Umbilical cord (tissue), 2 donors: ENCODE results near the gene HMG20B. TPM values are rescaled to one million over a fixed set of nuclear protein-coding genes. Genes with fewer than 3 reads are reported as not detected.
"Not testable (repeated sequence)": the region's sequence is repeated elsewhere in the genome, so short reads cannot be mapped to it uniquely, and the experiment has no call there.

Experiments
- DNase-seq: peaks from one replicate; pipeline ENCODE4 v3.0.0-alpha.2; 2015; ENCODE audit warnings: low spot score
- total RNA-seq: library from RNA; depleted of rRNA; stranded (reverse); fragments of >200 nt; gene quantifications from one replicate; pipeline ENCODE4 v1.2.3, GENCODE V29; 2014; ENCODE audit warnings: low replicate concordance; ENCODE audit not compliant: insufficient read depth

Gene HMG20B
- total RNA-seq, 1 donor from 2014 or later, result 38.5 TPM

GRCh38 chr19:3556423-3556977 lies 16.2 kb upstream of the HMG20B start:
- no peak for DNase-seq

DNA sequence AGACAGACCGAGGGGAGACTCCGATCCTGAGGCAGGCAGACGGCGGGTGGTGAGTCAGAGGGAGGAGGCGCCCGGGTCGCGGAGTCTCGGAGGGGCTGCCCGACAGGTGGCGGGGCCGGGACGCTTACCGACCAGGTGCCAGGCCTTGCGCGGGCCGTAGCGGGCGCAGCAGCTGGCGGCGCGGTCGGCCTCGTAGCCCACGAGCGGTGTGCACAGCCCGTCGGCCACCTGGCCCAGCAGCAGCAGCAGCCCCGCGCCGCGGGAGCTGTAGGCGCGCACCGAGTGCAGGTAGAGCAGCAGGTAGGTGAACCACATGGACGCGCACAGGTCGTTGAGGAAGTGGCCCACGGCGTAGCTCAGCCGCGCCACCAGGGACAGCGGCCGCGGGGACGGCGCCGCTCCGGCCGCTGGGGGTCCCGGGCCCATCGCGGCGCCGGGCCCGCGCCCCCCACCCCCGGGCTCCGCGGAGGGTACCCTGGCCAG lies 15.7 kb upstream of the HMG20B start:
- DNase-seq, result no peak

DNA sequence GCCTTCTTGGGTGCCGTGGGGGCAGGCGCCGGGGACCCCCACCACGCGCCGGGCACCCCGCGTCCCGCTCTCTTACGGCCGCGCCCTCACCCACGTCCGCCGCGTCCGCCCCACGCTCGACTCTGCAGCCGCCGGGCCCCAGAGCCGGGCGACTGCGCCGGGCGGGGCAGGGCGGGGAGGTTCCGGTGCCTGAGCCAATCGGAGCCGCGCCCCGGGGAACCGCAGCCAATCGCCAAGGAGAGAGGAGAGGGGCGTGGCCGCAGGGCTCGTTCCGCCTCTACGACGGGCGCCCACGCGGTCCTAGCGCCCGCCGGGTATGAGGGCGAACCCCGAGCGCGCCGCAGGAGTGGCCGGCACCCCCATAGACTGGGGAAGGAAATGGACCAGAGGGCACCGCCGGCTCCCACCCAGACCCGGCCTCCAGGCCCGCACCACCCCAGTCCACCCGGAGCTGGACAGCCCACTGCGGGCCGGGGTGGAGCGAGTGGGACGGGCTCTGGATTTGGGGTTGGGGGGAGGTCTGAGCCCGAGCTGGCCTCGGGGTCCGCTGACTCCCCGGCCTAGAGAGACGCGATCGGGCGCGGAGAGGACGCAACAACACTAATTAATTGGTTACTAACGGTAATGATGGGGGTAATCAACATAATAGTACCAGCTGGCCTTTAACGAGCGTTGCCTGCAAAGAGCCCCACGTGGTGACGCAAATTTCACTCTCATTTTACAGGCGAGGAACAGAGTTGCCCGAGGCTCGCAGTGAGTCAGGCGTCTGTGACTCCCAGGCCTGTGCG lies 15.1 kb upstream of the HMG20B start, which contains the start of gene MFSD12:
MFSD12 (minus strand) TSS at position 126 of the 788 bp plus-strand sequence. CDS start 183 bp downstream, outside the sequence.
- DNase-seq, result peak; percentile 96

DNA sequence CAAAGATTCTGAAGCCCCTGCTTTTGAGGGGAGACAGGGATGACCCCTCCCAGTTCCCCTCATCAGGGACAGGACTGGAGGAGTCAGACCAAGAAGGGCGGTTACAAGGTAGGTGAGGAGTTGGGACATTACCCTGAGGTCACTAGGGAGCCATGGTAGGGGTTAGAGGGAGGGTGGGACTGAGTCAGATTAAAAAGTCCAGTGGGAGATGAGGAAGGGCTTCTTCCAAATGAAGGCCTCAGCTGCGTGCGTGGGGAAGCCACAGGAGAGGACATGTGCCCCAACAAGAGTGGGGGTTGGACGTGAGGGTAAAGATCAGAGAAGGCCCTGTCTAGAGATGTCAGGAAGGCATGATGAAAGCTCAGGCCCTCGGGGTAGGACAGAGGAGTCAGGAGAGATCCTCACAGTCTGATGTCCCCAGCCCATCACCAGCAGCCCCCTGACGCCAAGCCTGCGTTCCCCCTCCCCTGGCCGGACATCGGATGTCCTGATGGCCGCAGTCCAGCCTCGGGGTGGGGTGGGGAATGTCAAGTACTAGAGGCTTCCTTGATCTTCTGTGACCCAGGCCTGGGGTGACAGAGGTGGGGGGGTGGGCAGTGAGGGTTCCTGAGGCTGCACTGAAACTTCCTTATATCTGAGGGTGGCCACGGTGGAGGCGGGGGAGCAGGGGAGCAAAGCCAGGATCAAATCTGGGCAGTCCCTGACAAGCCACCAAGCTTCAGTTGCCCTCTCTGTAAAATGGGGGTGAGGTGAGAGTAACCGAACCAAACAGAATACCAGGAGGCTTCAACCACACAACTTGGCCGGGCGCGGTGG lies 8.8 kb upstream of the HMG20B start:
- DNase-seq, result no peak

GRCh38 chr19:3565139-3565538 lies 7.6 kb upstream of the HMG20B start:
- no peak for DNase-seq

DNA sequence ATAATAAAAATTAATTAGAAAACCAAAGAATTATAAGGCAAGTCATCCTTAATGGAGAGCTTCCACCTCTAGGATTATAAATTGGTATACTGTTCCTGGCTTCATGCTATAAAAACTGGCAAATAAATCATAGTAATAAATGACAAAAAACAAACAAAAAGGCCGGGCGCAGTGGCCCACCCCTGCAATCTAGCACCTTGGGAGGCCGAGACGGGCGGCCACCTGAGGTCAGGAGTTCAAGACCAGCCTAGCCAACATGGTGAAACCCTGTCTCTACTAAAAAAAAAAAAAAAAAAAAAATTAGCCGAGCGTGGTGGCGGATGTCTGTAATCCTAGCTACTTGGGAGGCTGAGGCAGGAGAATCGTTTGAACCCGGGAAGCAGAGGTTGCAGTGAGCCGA lies 2.7 kb upstream of the HMG20B start:
- DNase-seq, result not testable (repeated sequence)

GRCh38 chr19:3570606-3571011 lies 2.1 kb upstream of the HMG20B start:
- no peak for DNase-seq

GRCh38 chr19:3572132-3572854 lies 451 bp upstream of the HMG20B start:
- DNase-seq, result peak; percentile 100

GRCh38 chr19:3573162-3573857 lies 566 bp downstream of the HMG20B start:
- DNase-seq, result peak; percentile 31

DNA sequence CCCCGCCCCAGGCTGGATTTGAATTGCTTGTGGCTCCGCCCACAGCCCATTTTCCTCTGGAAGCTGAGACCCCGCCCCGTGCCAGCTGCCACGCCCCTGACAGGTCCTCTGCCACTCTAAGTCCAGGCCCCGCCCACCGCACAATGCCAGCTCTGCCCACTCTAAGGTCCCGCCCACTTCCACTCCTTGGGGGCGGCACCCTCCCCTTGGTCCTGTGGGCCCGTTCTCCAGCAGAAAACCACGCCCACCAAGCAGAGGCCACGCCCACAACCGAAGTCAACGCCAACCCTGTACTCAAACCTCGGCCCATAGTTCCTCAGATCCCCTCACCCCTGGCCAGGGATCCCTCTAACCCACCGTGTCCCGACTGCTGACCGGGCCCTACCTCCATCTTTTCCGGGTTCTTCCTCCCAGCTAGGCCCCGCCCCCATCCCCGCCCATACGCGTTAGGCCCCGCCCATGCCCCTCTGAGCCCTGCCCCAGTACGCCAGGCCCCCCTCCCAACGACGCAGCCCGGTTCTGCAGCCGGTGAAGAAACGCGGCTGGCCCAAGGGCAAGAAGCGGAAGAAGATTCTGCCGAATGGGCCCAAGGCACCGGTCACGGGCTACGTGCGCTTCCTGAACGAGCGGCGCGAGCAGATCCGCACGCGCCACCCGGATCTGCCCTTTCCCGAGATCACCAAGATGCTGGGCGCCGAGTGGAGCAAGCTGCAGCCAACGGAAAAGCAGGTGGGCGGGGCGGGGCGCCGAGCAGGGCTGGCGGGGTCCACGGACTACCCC lies 1.3 kb downstream of the HMG20B start:
- peak; percentile 82 for DNase-seq

- DNase-seq, result no peak
Measured at GRCh38 chr19:3575260-3575741, 2.6 kb downstream of the HMG20B start.

GRCh38 chr19:3575949-3576673 lies 3.4 kb downstream of the HMG20B start:
- no peak for DNase-seq

DNA sequence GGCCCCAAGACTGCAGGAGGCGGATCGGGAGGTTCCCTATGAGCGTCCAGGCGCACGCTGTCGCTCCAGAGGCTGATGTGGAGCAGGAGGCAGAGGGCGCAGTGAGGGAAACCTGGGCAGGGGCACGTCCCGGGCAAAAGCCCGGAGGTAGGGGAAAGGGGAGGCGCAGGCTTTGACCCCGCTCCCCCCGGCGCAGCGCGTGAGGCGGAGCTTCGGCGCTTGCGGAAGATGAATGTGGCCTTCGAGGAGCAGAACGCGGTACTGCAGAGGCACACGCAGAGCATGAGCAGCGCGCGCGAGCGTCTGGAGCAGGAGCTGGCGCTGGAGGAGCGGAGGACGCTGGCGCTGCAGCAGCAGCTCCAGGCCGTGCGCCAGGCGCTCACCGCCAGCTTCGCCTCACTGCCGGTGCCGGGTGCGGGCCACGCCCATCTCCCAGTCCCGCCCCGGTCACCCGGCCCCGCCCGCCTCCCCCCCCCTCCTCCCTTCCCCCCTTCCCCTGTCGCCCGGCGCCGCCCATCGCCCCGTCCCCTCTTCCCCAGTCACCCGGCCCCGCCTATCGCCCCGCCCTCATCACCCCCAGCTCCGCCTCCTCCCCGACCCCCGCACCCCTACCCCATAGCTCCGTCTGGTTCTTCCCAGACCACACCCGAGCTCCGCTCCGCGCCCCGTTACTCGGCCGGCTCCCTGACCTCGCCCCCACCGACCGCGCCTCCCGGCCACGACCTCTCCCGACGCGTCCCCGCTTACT lies 4.1 kb downstream of the HMG20B start:
- DNase-seq, result peak; percentile 78

DNA sequence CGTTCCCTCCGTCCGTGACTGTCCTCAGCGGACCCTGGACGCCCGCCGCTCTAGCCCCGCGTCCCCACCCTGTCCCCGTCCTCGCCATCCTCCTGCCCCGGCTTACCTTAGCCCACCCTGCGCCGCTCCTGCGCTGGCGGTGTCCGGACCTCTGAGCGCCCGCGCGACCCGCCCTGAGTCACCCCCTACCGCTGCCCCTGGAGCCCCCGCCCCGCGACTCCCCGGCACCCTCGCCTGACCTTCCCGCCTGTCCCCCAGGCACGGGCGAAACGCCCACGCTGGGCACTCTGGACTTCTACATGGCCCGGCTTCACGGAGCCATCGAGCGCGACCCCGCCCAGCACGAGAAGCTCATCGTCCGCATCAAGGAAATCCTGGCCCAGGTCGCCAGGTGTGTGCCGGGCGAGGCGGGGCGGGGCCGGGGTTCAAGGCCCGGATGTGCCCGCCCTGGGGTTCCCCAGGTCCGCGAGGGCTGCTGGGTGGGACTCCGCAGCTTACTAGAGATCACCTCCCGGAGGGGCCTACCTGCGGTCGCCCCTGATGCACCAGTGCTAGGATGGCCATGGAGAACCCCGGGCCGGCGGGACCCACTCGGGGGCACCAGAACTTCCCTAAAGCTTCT lies 5.1 kb downstream of the HMG20B start:
- no peak for DNase-seq

DNA sequence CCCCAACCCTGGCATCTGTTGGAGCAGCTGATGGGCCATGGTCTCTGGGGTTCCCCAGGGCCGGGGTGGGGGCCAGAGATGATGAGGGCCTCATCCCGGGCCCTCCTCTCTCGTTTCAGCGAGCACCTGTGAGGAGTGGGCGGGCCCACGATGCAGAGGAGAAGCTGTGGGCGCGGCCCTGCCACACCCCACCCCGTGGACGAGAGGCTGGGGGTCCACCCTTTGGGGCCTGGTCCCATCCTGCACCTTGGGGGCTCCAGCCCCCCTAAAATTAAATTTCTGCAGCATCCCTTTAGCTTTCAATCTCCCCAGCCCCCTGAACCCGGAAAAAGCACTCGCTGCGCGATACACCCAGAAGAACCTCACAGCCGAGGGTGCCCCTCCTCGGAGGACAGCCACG lies 5.6 kb downstream of the HMG20B start:
- no peak for DNase-seq

DNA sequence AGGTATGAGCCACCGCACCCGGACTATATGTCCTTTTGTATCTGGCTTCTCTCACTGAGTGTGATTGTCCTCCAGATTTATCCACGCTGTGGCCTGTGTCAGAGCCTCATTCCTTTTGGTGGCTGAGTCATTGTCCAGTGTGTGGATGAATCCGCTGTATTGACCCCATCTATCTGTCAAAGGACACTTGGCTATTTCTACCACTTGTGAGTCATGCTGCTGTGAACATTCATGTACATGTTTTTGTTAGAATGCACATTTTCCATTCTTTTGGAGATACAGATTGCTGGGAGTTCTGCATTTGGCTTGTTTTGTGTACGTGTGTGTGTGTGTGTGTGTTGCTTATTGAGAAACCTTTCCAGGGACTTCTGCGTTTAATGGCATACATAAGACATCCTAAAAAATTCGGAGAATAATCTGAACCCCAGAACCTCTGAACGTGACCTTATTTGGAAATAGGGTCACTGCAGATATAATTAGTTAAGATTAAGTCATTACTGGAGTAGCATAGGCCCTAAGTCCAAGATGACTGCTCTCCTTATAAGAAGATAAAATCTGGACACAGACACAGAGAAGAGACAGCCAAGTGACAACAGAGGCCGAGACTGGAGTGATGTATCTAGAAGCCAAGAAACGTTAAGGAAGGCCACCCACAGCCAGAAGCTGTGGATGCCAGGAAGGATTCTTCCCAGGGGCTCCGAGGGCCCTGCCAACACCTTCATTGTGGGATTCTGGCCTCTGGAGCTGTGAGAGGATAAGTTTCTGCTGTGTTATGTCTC lies 7.6 kb downstream of the HMG20B start:
- DNase-seq, result peak; percentile 45

- DNase-seq, result not testable (repeated sequence)
Measured at GRCh38 chr19:3581792-3582191, 9.0 kb downstream of the HMG20B start.
